Testis (tissue), 2 donors: Measurements from ENCODE around the gene DACT1.

Experiments used
- CTCF ChIP-seq, 3 experiments: fragments of 450-650 bp in 2 of 3; fragments of 200-600 bp in 1 of 3; sonication (generic) in 1 of 3; IDR thresholded peaks; one replicate each; pipeline ENCODE4 v1.5.1; 2016 to 2019; ENCODE audit warnings: antibody characterized with exemption in 3 of 3, mild to moderate bottlenecking in 2 of 3, moderate library complexity in 1 of 3
- POLR2A ChIP-seq: fragments of 450-650 bp; IDR thresholded peaks from one replicate; pipeline ENCODE4 v1.6.1; 2017; ENCODE audit warnings: antibody characterized with exemption, mild to moderate bottlenecking, moderate library complexity

- TF ChIP-seq CTCF (IDR thresholded peaks at IDR 0.05) (no peak), POLR2A (no peak)
Observed at GRCh38 chr14:58671024-58671423, 33.3 kb downstream of the DACT1 start.
